Fibroblast of lung (primary cell): ENCODE results near the gene RNF157.
"Not testable (repeated sequence)": the region's sequence is repeated elsewhere in the genome, so short reads cannot be mapped to it uniquely, and the experiment has no call there.

ENCODE experiments used
- CTCF ChIP-seq, 2 donors: IDR thresholded peaks in 1 of 2; conservative IDR thresholded peaks in 1 of 2; 1 replicate in 1 of 2; 2 replicates in 1 of 2; pipeline ENCODE4 v1.5.1; 2011 to 2012; ENCODE audit warnings: low read length in 2 of 2, control low read depth in 1 of 2, inconsistent platforms in 1 of 2, low read depth in 1 of 2, mild to moderate bottlenecking in 1 of 2
- EZH2 ChIP-seq: IDR thresholded peaks from 2 replicates; pipeline ENCODE4 v1.5.1; 2012; ENCODE audit warnings: low read length, control low read depth, mild to moderate bottlenecking; ENCODE audit errors: missing control alignments

GRCh38 chr17:76256430-76257050 lies 16.2 kb upstream of the RNF157 start:
- not testable (repeated sequence) for TF ChIP-seq CTCF (conservative IDR thresholded peaks at IDR 0.05 in 1 of 2, IDR thresholded peaks at IDR 0.05 in 1 of 2; ENCODE audit: low read depth in 1 of 2, low read length in 2 of 2); EZH2
